CMK (cell line): Measurements from ENCODE around the gene SUMF2.
"Not testable (repeated sequence)": the region's sequence is repeated elsewhere in the genome, so short reads cannot be mapped to it uniquely, and the experiment has no call there.

Experiments used
- DNase-seq: peaks from one replicate; pipeline ENCODE4 v3.0.0-alpha.2; 2010; ENCODE audit warnings: low read depth

Gene SUMF2

GRCh38 chr7:56063500-56063881 is 595 bp upstream of the SUMF2 start:
- no peak for DNase-seq

DNA sequence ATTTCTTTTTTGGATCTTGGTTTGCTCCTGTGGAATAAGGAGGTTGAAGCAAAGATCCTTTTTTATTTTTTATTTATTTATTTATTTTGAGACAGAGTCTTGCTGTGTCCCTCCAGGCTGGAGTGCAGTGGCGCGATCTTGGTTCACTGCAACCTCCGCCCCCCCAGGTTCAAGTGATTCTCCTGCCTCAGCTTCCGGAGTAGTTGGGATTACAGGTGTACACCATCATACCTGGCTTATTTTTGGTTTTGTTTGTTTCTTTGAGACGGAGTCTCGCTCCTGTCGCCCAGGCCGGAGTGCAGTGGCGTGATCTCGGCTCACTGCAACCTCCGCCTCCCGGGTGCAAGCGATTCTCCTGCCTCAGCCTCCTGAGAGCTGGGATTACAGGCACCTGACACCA is 2.3 kb downstream of the SUMF2 start:
- DNase-seq = not testable (repeated sequence)

DNA sequence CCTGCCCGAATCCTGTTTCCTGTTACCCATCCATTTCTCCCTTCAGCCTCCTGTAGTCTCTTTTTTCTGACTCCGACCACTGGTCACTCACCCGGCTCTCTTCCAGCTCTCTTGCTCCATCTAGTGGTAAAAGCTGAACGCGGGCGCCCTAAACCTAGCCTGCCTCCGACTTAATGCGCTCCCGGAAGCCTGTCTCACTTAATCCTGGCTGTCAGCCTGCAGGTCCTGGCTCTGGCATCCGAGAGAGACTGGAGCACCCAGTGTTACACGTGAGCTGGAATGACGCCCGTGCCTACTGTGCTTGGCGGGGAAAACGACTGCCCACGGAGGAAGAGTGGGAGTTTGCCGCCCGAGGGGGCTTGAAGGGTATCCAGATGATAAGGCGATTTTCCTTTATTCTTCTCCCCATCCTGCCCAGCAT is 10.3 kb downstream of the SUMF2 start:
- DNase-seq = no peak

DNA sequence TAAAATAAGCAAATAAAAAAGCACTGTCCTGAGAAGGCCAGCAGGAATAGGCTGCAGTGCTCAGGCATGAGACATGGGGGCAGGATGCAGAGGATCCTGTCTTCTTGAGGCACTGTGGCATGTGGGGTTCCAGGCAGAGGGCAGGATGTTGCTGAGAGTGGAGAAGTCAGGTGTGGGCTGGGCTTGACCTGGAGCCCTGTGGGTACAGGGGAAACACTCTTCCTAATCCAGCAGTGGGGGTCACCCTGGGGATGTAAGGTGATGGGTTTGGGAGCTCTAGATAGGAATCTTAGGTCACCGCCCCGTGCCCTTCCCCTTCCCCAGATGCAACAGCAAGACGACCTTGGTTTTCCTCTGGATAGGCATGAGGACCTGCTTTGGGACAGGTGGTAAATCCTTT is 13.6 kb downstream of the SUMF2 start:
- DNase-seq = no peak

DNA sequence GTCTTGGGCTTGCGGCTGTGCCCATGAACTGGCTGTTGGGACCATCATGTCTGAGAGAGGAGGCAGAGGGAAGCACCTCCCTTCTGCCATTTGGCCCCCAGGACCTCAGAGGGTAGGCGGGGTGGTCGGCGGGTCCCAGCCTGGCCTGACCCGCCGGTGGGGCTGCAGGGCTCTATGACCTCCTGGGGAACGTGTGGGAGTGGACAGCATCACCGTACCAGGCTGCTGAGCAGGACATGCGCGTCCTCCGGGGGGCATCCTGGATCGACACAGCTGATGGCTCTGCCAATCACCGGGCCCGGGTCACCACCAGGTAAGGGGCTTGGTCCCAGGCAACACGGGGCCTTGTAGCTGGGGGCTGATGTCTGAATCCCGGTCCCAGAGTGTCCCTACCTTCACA is 14.1 kb downstream of the SUMF2 start:
- no peak for DNase-seq

DNA sequence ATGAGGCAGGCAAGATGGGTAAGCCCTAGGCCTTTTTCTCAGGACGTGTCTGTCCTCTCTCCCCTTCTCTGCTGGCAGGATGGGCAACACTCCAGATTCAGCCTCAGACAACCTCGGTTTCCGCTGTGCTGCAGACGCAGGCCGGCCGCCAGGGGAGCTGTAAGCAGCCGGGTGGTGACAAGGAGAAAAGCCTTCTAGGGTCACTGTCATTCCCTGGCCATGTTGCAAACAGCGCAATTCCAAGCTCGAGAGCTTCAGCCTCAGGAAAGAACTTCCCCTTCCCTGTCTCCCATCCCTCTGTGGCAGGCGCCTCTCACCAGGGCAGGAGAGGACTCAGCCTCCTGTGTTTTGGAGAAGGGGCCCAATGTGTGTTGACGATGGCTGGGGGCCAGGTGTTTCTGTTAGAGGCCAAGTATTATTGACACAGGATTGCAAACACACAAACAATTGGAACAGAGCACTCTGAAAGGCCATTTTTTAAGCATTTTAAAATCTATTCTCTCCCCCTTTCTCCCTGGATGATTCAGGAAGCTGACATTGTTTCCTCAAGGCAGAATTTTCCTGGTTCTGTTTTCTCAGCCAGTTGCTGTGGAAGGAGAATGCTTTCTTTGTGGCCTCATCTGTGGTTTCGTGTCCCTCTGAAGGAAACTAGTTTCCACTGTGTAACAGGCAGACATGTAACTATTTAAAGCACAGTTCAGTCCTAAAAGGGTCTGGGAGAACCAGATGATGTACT is 15.5 kb downstream of the SUMF2 start:
- DNase-seq = no peak

DNA sequence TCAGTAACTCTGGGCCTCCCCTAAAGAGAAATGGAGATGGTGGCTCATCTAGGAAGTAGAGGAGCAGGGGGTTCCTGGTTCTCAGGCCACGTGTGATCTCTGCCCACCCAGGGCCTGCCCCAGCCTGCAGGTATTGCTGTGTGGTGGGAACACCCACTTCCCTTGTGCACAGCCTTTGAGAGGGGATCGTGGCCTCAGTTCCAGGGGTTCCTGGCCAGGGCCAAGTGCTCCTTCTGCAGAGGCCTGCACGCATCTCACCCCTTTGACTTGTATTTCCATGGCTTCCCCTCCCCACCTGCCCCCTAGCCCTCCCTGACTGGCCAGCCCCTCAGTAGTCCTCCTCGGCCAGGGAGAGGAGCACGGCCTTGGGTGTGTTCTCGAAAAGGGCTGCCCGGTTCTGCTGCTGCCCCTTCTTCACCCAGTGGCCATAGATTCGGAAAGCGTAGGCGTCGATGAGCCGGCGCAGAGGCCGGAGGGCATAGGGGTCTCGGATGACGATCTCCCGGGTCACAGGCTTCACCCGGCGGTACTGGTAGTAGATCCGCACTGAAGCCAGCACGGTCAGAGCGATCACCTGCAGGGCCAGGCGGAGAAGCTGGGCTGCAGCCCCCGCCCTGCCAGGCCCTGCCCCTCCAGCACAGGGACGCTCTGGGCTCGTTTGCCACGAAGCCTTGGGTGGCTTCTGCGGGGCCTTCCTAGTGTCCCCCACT is 16.8 kb downstream of the SUMF2 start:
- DNase-seq = not testable (repeated sequence)

DNA sequence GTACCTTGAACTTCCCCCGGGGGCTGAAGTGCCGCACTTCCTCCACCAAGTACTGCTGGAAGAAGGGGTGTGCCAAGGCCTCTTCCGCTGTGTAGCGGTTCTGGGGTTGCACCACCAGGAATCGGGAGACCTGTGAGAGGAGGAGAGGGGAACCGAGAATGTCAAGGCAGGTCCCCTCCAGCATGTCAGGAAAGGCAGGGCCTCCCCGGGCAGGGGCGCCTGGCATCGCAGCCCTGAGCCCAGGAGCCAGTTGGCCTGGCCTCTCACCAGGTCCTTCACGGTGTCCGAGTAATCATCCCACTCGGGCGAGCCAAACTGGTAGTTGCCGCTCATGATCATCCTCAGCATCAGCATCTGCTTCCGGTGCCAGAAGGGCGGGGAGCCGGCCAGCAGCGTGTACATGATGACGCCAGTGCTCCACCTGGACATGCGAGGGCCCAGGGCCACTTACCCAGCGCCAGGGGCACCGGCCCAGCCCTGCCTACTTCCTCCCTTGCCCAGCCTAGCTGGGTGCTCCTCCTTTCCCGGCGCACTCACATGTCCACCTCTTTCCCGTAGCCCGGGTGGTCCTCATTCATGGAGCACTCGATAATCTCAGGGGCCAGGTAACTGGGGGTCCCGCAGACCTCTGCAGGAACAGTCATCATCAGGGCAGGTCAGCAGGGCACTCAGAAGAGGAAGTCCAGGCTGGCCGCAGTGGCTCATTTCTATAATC is 17.7 kb downstream of the SUMF2 start:
- DNase-seq = no peak

DNA sequence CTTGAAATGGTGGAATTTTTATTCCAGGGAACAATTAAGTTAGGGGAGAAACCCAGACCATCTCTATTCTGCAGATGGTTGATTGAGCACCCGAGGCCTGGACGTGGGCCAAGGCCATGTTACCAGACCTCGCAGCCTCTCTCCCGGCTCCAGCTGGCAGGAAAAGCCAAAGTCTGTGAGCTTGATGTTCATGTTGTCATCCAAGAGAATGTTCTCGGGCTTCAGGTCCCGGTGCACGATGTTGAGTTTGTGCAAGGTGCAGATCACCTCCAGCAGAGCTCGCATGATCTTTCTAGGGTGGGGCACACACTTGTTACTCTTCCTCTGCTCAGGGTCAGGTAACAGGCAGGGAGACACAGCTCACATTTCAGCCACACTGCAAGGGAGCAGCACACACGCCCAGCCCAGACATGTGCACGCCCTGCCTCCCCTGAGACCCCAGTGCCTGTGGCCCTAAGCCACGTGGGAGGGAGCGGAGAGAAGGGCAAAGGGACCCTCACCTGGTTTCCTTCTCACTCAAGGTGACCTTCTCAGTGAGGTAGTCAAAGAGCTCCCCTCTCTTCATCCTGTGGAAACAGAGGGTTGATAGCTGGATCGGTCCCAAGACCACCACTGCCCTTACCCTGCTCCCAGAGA is 19.2 kb downstream of the SUMF2 start:
- no peak for DNase-seq

- DNase-seq = no peak
These were observed 22.7 kb downstream of the SUMF2 start for GRCh38 chr7:56086761-56087160.

DNA sequence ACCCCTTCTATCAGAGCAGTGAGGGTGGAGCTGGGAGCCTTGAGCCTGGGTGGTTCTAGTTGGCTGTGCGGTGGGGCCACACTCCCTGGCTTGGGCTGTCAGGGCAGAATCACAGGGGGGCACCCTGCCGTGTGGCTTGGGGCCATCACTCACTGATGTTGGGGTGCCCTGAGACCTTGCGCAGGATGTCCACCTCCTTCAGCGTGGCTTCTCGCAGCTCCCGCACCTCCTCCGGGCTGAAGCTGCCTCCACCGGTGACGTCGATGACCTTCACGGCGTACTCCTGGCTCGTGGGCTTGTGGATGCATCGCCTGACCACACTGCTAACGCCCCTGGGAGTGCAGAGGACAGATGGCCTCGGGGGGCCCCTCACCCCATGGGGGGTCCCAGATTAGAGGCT is 23.4 kb downstream of the SUMF2 start:
- DNase-seq = no peak

GRCh38 chr7:56091591-56091990 is 27.5 kb downstream of the SUMF2 start:
- no peak for DNase-seq

DNA sequence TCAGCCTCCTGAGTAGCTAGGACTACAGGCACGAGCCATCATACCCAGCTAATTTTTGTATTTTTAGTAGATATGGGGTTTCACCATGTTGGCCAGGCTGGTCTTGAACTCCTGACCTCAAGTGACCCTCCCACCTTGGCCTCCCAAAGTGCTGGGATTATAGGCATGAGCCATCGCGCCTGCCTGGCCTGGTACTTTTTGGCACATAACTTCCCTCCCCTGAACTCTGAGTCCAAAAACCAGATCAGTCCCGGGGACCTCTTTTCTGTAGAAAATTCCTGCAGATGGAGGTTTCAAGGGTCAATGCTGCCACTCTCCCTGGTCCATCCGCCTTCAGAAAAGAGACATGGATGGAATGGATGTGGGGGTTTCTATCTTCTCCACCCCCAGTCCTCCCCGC is 28.3 kb downstream of the SUMF2 start:
- not testable (repeated sequence) for DNase-seq

GRCh38 chr7:56092789-56093531 is 28.9 kb downstream of the SUMF2 start, which contains the start of gene PHKG1:
PHKG1 (minus strand) TSS chr7:56092952; CDS start chr7:56088941, 4,011 bp downstream.
- DNase-seq = no peak

- DNase-seq = no peak
These were observed 33.6 kb downstream of the SUMF2 start for GRCh38 chr7:56097700-56098099.

DNA sequence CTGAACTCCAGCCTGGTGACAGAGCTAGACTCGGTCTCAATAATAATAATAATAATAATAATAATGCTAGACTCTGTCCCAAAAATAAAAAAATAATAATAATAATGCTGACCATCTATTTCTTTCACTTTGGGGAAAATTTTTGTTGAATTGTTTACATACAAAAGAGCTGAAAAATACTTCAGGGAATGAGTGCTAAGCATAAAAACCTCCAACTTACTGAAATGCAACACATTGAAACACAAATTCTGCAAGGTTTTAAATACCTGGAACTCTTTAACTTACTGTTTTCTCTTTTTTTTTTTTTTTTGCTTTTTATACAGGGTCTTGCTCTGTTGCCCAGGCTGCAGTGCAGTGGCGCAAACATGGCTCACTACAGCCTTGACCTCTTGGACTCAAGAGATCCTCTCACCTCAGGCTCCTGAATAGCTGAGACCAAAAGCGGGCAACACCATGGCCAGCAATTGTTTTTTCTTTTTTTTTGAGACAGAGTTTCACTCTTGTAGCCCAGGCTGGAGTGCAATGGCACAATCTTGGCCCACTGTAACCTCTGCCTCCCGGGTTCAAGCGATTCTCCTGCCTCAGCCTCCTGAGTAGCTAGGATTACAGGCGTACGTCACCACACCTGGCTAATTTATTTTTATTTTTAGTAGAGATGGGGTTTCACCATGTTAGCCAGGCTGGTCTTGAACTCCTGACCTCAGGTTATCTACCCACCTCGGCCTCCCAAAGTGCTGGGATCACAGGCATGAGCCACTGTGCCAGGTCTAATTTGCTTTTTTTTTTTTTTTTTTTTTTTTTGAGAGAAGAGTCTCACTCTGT is 34.3 kb downstream of the SUMF2 start:
- DNase-seq = not testable (repeated sequence)

- no peak for DNase-seq
These were observed 35.6 kb downstream of the SUMF2 start for GRCh38 chr7:56099653-56100052.

GRCh38 chr7:56104138-56104537 is 40.1 kb downstream of the SUMF2 start:
- DNase-seq = not testable (repeated sequence)

DNA sequence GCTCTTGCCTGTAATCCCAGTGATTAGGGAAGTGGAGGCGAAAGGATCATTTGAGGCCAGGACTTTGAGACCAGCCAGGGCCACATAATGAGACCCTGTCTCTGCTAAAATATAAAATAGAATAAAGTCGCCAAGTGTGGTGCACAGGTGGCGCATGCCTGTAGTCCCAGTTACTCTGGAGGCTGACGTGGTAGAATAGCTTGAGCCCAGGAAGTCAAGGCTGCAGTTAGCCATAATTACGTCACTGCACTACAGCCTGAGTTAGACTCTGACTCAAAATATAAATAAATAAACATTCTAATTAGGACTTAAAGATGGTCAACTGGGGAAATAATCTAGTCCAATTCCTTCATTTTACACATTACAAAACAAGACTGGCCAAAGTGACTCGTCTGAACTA is 41.4 kb downstream of the SUMF2 start:
- DNase-seq = no peak

GRCh38 chr7:56106108-56107073 is 42.3 kb downstream of the SUMF2 start, which contains the start of gene CHCHD2:
CHCHD2 (minus strand) TSS chr7:56106476; CDS start chr7:56106413, 63 bp downstream.
- DNase-seq = peak; percentile 91
